Erythroblast (primary cell): ENCODE results near the gene CRYGA.

Experiments used
- GATA1 ChIP-seq: IDR thresholded peaks from 2 replicates; pipeline ENCODE4 v1.6.1; 2011; ENCODE audit warnings: low read depth, mild to moderate bottlenecking, control low read depth, low read length, moderate library complexity
- POLR2A ChIP-seq: IDR thresholded peaks from 2 replicates; pipeline ENCODE4 v1.6.1; 2011; ENCODE audit warnings: mild to moderate bottlenecking, low read length

DNA sequence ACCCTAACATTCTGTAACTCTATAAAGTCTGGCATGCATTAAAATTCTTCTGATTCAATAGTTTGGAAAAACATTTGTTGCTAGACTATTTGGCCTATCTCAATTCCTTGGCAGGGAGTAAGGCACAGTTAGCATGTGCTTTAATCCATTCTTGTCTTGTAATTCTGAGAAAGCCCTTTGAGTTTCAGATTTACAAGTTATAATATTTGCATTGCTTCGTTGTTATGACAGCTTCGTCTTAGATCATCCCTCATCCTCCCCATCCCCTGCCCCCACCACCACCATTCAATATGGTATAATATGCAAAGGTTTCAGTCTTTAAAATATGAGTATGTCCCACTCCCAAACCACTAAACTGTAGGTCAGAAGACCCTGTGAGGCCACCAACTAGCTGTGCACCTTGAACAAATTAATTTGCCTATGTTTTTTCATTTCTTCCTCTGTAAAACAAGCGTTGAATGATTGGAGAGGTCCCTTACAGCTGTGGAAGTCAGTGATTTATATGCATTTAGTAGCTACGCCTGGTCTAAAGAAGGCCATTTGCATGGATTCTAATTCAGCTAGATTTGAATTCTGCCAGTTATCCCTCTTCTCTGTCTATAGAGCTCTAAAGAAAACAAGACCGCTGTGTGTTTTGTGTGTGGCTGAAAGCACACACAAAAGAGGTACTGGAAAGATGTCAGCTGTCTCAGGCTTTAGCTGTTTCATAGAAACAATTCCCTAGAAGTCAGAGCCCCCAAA, 25.9 kb upstream of the CRYGA start:
- TF ChIP-seq POLR2A (no peak), GATA1 (no peak)
